Fibroblast of lung (primary cell): ENCODE data around the gene DNAJB1.

Experiments used
- EZH2 ChIP-seq: IDR thresholded peaks from 2 replicates; pipeline ENCODE4 v1.5.1; 2012; ENCODE audit warnings: low read length, control low read depth, mild to moderate bottlenecking; ENCODE audit errors: missing control alignments
- TF ChIP-seq, protein P1 (sequence below), 2 donors: IDR thresholded peaks in 1 of 2; conservative IDR thresholded peaks in 1 of 2; 1 replicate in 1 of 2; 2 replicates in 1 of 2; pipeline ENCODE4 v1.5.1; 2011 to 2012; ENCODE audit warnings: low read length in 2 of 2, control low read depth in 1 of 2, inconsistent platforms in 1 of 2, low read depth in 1 of 2, mild to moderate bottlenecking in 1 of 2

DNA sequence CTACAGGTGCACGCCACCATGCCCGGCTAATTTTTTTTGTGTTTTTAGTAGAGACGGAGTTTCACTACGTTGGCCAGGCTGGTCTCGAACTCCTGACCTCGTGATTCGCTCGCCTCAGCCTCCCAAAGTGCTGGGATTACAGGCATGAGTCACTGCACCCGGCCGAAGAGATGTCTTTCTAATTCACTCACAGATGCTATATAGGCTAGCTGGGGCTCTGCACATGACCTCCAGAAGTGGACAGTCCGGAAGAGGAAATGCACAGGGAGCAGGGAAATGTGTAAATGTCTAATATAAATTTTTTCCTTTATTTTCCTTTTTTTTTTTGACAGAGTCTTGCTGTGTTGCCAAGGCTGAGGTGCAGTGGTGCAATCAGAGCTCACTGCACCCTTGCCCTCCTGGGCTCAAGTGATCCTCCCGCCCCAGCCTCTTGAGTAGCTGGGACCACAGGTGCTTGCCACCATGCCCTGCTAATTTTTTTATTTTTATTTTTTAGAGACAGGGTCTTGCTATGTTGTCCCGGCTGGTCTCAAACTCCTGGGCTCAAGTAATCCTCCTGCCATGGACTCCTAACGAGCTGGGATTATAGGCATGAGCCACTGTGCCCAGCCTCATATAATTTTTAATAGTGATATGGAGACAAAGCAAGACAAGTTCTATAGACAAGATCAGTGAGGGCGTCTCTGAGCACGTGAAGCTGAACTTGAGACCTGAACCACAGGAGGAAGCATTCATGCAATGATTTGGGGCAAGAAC, 30.6 kb downstream of the DNAJB1 start:
- TF ChIP-seq, protein P1, sequence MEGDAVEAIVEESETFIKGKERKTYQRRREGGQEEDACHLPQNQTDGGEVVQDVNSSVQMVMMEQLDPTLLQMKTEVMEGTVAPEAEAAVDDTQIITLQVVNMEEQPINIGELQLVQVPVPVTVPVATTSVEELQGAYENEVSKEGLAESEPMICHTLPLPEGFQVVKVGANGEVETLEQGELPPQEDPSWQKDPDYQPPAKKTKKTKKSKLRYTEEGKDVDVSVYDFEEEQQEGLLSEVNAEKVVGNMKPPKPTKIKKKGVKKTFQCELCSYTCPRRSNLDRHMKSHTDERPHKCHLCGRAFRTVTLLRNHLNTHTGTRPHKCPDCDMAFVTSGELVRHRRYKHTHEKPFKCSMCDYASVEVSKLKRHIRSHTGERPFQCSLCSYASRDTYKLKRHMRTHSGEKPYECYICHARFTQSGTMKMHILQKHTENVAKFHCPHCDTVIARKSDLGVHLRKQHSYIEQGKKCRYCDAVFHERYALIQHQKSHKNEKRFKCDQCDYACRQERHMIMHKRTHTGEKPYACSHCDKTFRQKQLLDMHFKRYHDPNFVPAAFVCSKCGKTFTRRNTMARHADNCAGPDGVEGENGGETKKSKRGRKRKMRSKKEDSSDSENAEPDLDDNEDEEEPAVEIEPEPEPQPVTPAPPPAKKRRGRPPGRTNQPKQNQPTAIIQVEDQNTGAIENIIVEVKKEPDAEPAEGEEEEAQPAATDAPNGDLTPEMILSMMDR (conservative IDR thresholded peaks at IDR 0.05 in 1 of 2, IDR thresholded peaks at IDR 0.05 in 1 of 2; ENCODE audit: low read depth in 1 of 2, low read length in 2 of 2): no peak
- TF ChIP-seq EZH2: no peak
